OCI-LY7 (cell line): Measurements from ENCODE around the gene APBB3. TPM values are rescaled to one million over a fixed set of nuclear protein-coding genes. Genes with fewer than 3 reads are reported as not detected.

Experiments
- BruUV-seq: library from RNA; stranded (reverse); fragments of 400-500 nt; replicated peaks from 2 replicates; lab custom pipeline; 2021; lab: Mats Ljungman, UMichigan
- CTCF ChIA-PET: fragments of 300-600 bp; sonication (Branson Sonifier 250); formaldehyde crosslinking; loops from one replicate; lab custom pipeline; 2022; ENCODE audit warnings: antibody characterized with exemption; ENCODE audit not compliant: unreplicated experiment; lab: Charles Lee
- POLR2A ChIA-PET: fragments of 300-600 bp; sonication (Branson Sonifier 250); formaldehyde crosslinking; loops from one replicate; lab custom pipeline; 2022; ENCODE audit warnings: antibody characterized with exemption; lab: Charles Lee
- DNase-seq: peaks from one replicate; pipeline ENCODE4 v3.0.0-alpha.2; 2015; ENCODE audit warnings: low spot score
- H2AFZ ChIP-seq: fragments of 200-600 bp; sonication (generic), shearing (Covaris generic); 2 replicates; pipeline ENCODE4 v1.6.1; 2014; ENCODE audit warnings: mild to moderate bottlenecking, antibody characterized with exemption, low read length, moderate library complexity
- H3K27ac ChIP-seq: fragments of 200-600 bp; sonication (generic); 2 replicates; pipeline ENCODE4 v1.5.1; 2014; ENCODE audit warnings: mixed run types, low read depth, mild to moderate bottlenecking, moderate library complexity, low read length, inconsistent platforms; ENCODE audit not compliant: poor library complexity, severe bottlenecking
- H3K36me3 ChIP-seq: fragments of 200-600 bp; sonication (generic); 2 replicates; pipeline ENCODE4 v1.6.1; 2014; ENCODE audit warnings: mild to moderate bottlenecking, antibody characterized with exemption, low read length, moderate library complexity, mixed read lengths; ENCODE audit not compliant: insufficient read depth
- H3K4me1 ChIP-seq: fragments of 200-600 bp; sonication (generic); 2 replicates; pipeline ENCODE4 v1.5.1; 2014; ENCODE audit warnings: mild to moderate bottlenecking, low read length; ENCODE audit not compliant: insufficient read depth, poor library complexity, severe bottlenecking
- H3K4me2 ChIP-seq: fragments of 200-600 bp; sonication (generic); 2 replicates; pipeline ENCODE4 v1.6.1; 2014; ENCODE audit warnings: mild to moderate bottlenecking, low read length
- H3K4me3 ChIP-seq: fragments of 200-600 bp; sonication (generic); 2 replicates; pipeline ENCODE4 v1.5.1; 2014; ENCODE audit warnings: mild to moderate bottlenecking, low read depth, low read length; ENCODE audit not compliant: poor library complexity, severe bottlenecking
- H3K79me2 ChIP-seq: fragments of 200-600 bp; sonication (generic); 2 replicates; pipeline ENCODE4 v1.6.1; 2016; ENCODE audit warnings: low read depth, mild to moderate bottlenecking, low read length, moderate library complexity, mixed read lengths; ENCODE audit not compliant: insufficient read depth
- H3K9me2 ChIP-seq: fragments of 200-600 bp; sonication (generic); 2 replicates; pipeline ENCODE4 v1.6.1; 2016; ENCODE audit warnings: mild to moderate bottlenecking, low read length, mixed read lengths; ENCODE audit not compliant: insufficient read depth
- H3K9me3 ChIP-seq: fragments of 200-600 bp; sonication (generic); 2 replicates; pipeline ENCODE4 v1.6.1; 2014; ENCODE audit warnings: mild to moderate bottlenecking, mixed run types, low read length, mixed read lengths
- H4K20me1 ChIP-seq: fragments of 200-600 bp; sonication (generic); 2 replicates; pipeline ENCODE4 v1.6.1; 2014; ENCODE audit warnings: mild to moderate bottlenecking, antibody characterized with exemption, low read length, moderate library complexity, mixed read lengths; ENCODE audit not compliant: insufficient read depth
- EZH2phosphoT487 ChIP-seq: fragments of 200-600 bp; sonication (generic); IDR thresholded peaks from 2 replicates; pipeline ENCODE4 v1.6.1; 2018; ENCODE audit warnings: low read depth, borderline replicate concordance, mild to moderate bottlenecking, mixed run types, antibody characterized with exemption, low read length, moderate library complexity, mixed read lengths
- intact Hi-C: fragments of 100-400 bp; cut with micrococcal nuclease; formaldehyde crosslinking; loops from one replicate; pipeline ENCODE4 v1.10.0; 2022; ENCODE audit not compliant: unreplicated experiment
- total RNA-seq, 2 experiments: library from RNA; depleted of rRNA in 1 of 2; stranded (reverse); fragments of >200 nt in 1 of 2; shearing (Covaris generic) in 1 of 2; gene quantifications; 2 replicates each; pipeline ENCODE4 v1.2.3, GENCODE V29; 2014 to 2022
- TF ChIP-seq, protein P1 (sequence below): fragments of 200-600 bp; sonication (generic); conservative IDR thresholded peaks from 2 replicates; pipeline ENCODE4 v1.5.1; 2014; ENCODE audit warnings: mild to moderate bottlenecking, antibody characterized with exemption, low read length, moderate library complexity, mixed read lengths

Gene APBB3
- total RNA-seq, 2 experiments from 2014 or later: 32.1 to 37.9 TPM

DNA sequence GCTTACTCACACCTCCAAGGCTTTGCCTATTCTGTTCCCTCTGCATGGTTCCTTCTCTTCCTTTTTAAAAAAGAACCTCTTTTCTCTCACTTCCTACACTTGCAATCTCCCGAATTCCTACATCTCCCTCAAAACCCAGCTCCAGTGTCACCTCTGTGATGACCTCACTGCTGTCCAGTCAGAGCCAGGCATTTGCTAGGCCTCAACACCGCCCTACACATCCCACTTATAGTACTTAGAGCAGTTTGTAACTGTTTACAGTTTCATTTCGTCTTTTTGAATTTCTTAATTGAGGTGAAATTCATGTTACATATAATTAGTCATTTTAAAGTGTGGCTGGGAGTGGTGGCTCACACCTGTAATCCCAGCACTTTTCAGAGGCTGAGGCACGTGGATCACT is 37.7 kb upstream of the APBB3 start:
- Histone ChIP-seq H3K9me2 (no peaks in the 10 kb centered on the region), H3K4me1 (no peaks in the 10 kb centered on the region), H2AFZ (no peak overlapping the region), H3K36me3 (no peaks in the 10 kb centered on the region), H3K4me2 (no peak overlapping the region), H3K27ac (no peak overlapping the region), H3K79me2 (no peaks in the 10 kb centered on the region), H4K20me1 (no peaks in the 10 kb centered on the region), H3K9me3 (no peaks in the 10 kb centered on the region), H3K4me3 (no peak overlapping the region)
- intact Hi-C loops: no loop called here
- ChIA-PET POLR2A (no interaction called here), CTCF (no interaction called here)
- DNase-seq: no peak
- no TSS peak for BruUV-seq
- TF ChIP-seq, protein P1, sequence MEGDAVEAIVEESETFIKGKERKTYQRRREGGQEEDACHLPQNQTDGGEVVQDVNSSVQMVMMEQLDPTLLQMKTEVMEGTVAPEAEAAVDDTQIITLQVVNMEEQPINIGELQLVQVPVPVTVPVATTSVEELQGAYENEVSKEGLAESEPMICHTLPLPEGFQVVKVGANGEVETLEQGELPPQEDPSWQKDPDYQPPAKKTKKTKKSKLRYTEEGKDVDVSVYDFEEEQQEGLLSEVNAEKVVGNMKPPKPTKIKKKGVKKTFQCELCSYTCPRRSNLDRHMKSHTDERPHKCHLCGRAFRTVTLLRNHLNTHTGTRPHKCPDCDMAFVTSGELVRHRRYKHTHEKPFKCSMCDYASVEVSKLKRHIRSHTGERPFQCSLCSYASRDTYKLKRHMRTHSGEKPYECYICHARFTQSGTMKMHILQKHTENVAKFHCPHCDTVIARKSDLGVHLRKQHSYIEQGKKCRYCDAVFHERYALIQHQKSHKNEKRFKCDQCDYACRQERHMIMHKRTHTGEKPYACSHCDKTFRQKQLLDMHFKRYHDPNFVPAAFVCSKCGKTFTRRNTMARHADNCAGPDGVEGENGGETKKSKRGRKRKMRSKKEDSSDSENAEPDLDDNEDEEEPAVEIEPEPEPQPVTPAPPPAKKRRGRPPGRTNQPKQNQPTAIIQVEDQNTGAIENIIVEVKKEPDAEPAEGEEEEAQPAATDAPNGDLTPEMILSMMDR: no peak
- no peak for TF ChIP-seq EZH2phosphoT487

DNA sequence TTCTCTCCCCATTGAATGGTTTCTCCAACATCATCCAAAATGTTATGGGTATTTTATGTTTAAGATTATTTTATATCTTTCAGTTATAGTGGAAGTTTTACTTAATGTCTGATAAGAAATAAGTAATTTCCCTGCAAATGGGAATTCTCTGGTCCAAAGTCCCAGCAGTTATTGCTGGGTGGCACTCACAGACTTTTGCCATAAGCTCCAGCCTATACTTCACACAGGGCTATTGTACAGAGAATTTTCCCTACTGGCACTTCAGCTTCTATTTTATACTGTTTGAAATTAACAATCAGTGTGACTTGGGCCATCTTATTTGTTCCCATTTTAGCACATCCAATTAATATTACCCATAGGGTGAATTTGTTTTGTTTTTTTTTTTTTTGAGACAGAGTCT is 35.7 kb upstream of the APBB3 start:
- no peak overlapping the region for H3K4me3 ChIP-seq
- H3K27ac ChIP-seq: no peak overlapping the region
- no TSS peak for BruUV-seq
- H3K36me3 ChIP-seq: no peaks in the 10 kb centered on the region
- no peaks in the 10 kb centered on the region for H3K4me1 ChIP-seq
- DNase-seq: no peak
- no peaks in the 10 kb centered on the region for H3K79me2 ChIP-seq
- no peaks in the 10 kb centered on the region for H3K9me2 ChIP-seq
- H2AFZ ChIP-seq: no peak overlapping the region
- ChIA-PET POLR2A (interaction anchor here (0.6 to 1.4 kb wide), 2 partner anchors 11 to 206 kb away, joined by 3 to 5 read pairs; no protein-coding TSS in a partner anchor), CTCF (no interaction called here)
- intact Hi-C loops: no loop called here
- TF ChIP-seq EZH2phosphoT487: no peak
- TF ChIP-seq, protein P1: no peak
- H3K9me3 ChIP-seq: no peaks in the 10 kb centered on the region
- no peak overlapping the region for H3K4me2 ChIP-seq
- no peaks in the 10 kb centered on the region for H4K20me1 ChIP-seq

DNA sequence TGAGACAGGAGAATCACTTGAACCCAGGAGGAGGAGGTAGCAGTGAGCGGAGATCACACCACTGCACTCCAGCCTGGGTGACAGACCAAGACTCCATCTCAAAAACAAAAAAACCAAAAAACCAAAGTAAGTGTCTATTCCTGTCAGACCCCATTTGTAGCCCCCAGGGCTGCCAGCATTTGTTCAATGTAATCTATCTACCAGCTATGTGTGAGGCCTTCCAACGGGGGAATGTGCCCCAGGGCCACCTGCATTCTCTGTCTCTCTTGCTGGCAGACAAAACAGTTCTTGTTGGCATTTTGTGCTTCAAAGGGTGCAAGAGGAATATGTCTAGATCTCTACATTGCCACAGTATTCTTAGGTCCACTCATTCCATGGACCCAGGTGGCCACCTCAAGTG is 34.4 kb upstream of the APBB3 start:
- Histone ChIP-seq H2AFZ (no peak overlapping the region), H4K20me1 (no peaks in the 10 kb centered on the region), H3K9me2 (no peaks in the 10 kb centered on the region), H3K4me2 (no peak overlapping the region), H3K9me3 (no peaks in the 10 kb centered on the region), H3K4me3 (no peak overlapping the region), H3K36me3 (no peaks in the 10 kb centered on the region), H3K79me2 (no peaks in the 10 kb centered on the region), H3K27ac (no peak overlapping the region), H3K4me1 (no peaks in the 10 kb centered on the region)
- intact Hi-C loops: no loop called here
- no TSS peak for BruUV-seq
- no peak for DNase-seq
- TF ChIP-seq, protein P1: no peak
- no peak for TF ChIP-seq EZH2phosphoT487
- ChIA-PET CTCF (no interaction called here), POLR2A (interaction anchor here (1.4 kb wide), 1 partner anchor 10 kb away, joined by 5 read pairs; no protein-coding TSS in a partner anchor)
